ENCODE measurements around the gene AVPI1.

GRCh38 chr10:97731346-97732051 is 44.5 kb upstream of the AVPI1 start:
- TF ChIP-seq CTCF (IDR thresholded peaks at IDR 0.05) (peak; percentile 65 to 95 (median 92)), POLR2A (IDR thresholded peaks at IDR 0.05) (no peak)
